ENCODE results near the gene DNAJC4.

The DNAJC4 gene

GRCh38 chr11:64208796-64209562 is 21.4 kb upstream of the DNAJC4 start:
- no peak for DNase-seq

- DNase-seq = no peak
Observed at GRCh38 chr11:64209563-64209843, 20.8 kb upstream of the DNAJC4 start.

GRCh38 chr11:64210301-64211020 is 19.9 kb upstream of the DNAJC4 start:
- DNase-seq = no peak

DNA sequence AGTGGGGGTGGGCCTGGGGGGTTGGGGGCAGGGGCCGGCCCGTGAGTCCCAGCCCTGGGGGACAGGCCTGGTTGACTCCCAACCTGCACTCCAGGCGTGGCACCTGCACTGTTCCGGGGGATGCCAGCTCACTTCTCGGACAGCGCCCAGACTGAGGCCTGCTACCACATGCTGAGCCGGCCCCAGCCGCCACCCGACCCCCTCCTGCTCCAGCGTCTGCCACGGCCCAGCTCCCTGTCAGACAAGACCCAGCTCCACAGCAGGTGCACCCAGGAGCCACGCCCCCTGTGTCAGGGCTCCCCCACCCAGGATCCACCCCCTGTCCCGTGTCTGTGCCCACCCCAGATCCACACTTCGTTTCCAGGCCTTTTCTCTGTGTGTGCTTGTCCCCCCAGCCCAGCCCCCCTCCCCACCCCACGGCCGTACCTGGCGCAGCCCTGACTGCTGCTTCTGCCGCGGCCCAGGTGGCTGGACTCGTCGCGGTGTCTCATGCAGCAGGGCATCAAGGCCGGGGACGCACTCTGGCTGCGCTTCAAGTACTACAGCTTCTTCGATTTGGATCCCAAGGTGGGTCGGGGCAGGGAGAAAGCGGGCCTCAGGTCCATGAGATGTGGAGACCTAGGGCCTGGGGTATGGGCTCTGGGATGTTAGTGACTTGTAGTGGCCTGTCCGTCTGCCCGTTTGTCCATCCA is 19.0 kb upstream of the DNAJC4 start:
- DNase-seq = no peak

- no peak for DNase-seq
Observed at GRCh38 chr11:64216879-64217278, 13.5 kb upstream of the DNAJC4 start.

DNA sequence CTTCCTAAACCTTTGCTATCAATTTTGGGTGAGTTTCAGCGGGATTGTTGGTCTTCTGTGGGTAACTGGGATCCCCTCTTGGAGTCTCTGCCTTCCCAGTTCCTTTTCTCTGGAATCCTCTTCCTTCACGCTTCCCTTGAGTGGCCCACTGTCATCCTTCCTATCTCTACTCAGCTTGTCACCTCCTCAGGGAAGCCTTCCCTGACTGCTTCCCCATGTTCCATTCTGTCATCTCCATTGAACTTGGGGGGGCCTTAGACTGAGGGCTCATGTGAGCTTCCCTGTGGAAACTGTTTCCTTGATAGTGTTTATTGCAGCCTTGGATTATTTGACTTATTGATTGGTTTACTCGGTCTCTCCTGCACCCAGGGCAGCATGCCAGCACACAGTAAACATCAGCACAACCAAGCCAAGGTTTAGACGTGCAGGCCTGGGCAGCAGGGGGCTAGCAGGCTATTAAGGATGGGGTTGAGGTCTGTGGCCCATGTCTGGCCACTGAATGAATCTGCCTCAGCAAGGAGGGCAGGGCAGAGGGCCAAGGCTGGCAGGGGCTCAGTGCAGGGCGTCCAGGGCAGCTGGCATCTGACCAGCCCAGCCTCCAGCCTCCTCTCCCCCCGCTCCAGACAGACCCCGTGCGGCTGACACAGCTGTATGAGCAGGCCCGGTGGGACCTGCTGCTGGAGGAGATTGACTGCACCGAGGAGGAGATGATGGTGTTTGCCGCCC is 11.6 kb upstream of the DNAJC4 start:
- no peak for DNase-seq

GRCh38 chr11:64219354-64219684 is 11.0 kb upstream of the DNAJC4 start:
- no peak for DNase-seq

GRCh38 chr11:64219755-64220154 is 10.6 kb upstream of the DNAJC4 start:
- no peak for DNase-seq

GRCh38 chr11:64220271-64220670 is 10.1 kb upstream of the DNAJC4 start:
- no peak for DNase-seq

DNA sequence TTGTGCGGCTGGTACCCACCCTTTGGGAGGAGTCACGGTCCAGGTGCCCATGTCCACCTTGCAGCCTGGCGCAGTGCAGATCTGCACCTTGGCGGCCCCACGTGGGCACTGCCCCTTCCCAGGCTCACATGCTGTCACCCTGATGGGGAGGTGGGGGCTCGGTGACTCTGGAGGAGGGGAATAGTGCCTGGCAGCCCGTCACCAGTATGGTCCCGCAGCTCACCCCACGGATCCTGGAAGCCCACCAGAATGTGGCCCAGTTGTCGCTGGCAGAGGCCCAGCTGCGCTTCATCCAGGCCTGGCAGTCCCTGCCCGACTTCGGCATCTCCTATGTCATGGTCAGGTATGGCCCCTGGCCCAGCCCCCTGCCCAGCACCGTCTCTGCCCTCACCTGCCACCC is 9.6 kb upstream of the DNAJC4 start:
- no peak for DNase-seq

- no peak for DNase-seq
Observed at GRCh38 chr11:64222651-64223000, 7.7 kb upstream of the DNAJC4 start.

GRCh38 chr11:64223001-64223651 is 7.2 kb upstream of the DNAJC4 start:
- DNase-seq = no peak

- DNase-seq = no peak
Observed at GRCh38 chr11:64224151-64224890, 6.0 kb upstream of the DNAJC4 start.

- no peak for DNase-seq
Observed at GRCh38 chr11:64224891-64225607, 5.3 kb upstream of the DNAJC4 start.

- no peak for DNase-seq
Observed at GRCh38 chr11:64225608-64226506, 4.5 kb upstream of the DNAJC4 start, which contains the start of the genes NUDT22 and TRPT1. Gene NUDT22 (plus strand): TSS chr11:64226274. CDS start chr11:64226653, 379 bp downstream. Gene TRPT1 (minus strand): TSS chr11:64226186. CDS start chr11:64225860, 326 bp downstream.

DNA sequence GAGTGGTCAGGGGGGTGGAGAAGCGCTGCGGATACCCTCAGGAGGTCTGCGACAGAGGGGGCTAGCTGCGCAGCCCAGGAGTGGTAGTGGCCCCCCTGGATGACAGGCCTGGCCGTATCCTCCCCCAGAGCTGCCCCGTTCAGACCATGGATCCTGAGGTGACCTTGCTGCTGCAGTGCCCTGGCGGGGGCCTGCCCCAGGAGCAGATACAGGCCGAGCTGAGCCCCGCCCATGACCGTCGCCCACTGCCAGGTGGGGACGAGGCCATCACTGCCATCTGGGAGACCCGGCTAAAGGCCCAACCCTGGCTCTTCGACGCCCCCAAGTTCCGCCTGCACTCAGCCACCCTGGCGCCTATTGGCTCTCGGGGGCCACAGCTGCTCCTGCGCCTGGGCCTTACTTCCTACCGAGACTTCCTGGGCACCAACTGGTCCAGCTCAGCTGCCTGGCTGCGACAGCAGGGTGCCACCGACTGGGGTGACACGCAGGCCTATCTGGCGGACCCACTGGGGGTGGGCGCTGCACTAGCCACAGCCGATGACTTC is 3.8 kb upstream of the DNAJC4 start:
- DNase-seq = no peak

- DNase-seq = no peak
Observed at GRCh38 chr11:64227405-64227956, 2.9 kb upstream of the DNAJC4 start.

DNA sequence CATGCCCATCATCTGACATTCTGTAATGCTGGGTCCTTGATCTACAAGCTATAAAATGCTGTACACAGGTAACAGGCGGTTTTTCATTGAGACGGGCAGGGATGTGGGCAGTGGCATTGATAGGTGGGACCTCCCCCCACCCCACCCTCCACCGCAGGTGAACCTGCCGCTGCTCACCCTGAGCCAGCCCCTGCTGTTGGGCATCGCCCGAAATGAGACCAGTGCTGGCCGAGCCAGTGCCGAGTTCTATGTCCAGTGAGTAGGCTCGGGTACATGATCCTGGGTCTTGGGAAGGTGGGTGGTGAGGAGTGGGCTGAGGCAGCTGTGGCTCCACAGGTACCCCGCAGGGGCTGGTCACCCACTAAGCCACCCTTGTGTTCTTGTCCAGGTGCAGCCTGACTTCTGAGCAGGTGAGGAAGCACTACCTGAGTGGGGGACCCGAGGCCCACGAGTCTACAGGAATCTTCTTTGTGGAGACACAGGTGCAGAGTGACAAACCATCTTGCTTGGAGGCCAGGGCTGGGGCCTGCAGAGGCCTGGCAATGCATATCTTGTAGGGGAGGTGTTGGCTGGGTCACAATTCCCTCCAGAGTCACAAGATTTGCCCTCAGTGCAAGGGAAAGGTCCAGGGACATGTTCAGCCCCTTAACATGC is 1.1 kb upstream of the DNAJC4 start:
- DNase-seq = no peak

GRCh38 chr11:64229744-64230170 is 591 bp upstream of the DNAJC4 start:
- DNase-seq = no peak

Measured in cortex of kidney (tissue), 1 donor.